Measurements from ENCODE around the gene NR1I2.
A peak's percentile ranks its signal among the peaks of the same experiment; 100 is the strongest.

Gene NR1I2

DNA sequence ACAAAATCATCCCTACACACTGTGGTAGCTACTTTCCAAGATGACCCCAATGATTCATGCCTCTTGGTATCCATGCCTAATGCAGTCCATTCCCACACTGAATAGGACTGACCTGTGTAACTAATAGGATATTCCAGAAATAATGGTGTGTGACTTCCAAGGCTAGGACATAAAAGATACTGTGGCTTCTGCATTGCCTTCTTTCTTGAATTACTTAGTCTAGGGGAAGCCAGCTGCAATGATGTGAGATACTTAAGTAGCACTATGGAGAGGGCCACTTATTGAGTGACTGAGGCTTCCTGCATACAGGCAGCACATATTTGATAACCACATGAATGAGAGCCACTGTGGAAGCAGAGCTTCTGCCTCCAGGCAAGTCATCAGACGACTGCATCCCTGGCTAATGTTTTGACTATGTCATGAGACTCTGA lies 50.1 kb downstream of the NR1I2 start:
- Histone ChIP-seq H3K4me3 (replicated peaks; ENCODE audit: insufficient read depth, low read length) (no peak overlapping the region), H3K27ac (replicated peaks) (no peak overlapping the region), H3K27me3 (ENCODE audit: insufficient read depth, poor library complexity, severe bottlenecking) (no peaks in the 10 kb centered on the region)
- no peak for DNase-seq (ENCODE audit: low read depth in 1 of 2, low spot score in 1 of 2)
- TF ChIP-seq POLR2AphosphoS5 (IDR thresholded peaks at IDR 0.05; ENCODE audit: low read depth) = no peak
- TF ChIP-seq SPI1 (IDR thresholded peaks at IDR 0.05; ENCODE audit: borderline replicate concordance, low read depth) = no peak
- TF ChIP-seq, protein P1, sequence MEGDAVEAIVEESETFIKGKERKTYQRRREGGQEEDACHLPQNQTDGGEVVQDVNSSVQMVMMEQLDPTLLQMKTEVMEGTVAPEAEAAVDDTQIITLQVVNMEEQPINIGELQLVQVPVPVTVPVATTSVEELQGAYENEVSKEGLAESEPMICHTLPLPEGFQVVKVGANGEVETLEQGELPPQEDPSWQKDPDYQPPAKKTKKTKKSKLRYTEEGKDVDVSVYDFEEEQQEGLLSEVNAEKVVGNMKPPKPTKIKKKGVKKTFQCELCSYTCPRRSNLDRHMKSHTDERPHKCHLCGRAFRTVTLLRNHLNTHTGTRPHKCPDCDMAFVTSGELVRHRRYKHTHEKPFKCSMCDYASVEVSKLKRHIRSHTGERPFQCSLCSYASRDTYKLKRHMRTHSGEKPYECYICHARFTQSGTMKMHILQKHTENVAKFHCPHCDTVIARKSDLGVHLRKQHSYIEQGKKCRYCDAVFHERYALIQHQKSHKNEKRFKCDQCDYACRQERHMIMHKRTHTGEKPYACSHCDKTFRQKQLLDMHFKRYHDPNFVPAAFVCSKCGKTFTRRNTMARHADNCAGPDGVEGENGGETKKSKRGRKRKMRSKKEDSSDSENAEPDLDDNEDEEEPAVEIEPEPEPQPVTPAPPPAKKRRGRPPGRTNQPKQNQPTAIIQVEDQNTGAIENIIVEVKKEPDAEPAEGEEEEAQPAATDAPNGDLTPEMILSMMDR (IDR thresholded peaks at IDR 0.05; ENCODE audit: insufficient read depth, low read length) = no peak
- no peak for TF ChIP-seq GABPA (IDR thresholded peaks at IDR 0.05; ENCODE audit: low read depth)
- TF ChIP-seq, protein P2, sequence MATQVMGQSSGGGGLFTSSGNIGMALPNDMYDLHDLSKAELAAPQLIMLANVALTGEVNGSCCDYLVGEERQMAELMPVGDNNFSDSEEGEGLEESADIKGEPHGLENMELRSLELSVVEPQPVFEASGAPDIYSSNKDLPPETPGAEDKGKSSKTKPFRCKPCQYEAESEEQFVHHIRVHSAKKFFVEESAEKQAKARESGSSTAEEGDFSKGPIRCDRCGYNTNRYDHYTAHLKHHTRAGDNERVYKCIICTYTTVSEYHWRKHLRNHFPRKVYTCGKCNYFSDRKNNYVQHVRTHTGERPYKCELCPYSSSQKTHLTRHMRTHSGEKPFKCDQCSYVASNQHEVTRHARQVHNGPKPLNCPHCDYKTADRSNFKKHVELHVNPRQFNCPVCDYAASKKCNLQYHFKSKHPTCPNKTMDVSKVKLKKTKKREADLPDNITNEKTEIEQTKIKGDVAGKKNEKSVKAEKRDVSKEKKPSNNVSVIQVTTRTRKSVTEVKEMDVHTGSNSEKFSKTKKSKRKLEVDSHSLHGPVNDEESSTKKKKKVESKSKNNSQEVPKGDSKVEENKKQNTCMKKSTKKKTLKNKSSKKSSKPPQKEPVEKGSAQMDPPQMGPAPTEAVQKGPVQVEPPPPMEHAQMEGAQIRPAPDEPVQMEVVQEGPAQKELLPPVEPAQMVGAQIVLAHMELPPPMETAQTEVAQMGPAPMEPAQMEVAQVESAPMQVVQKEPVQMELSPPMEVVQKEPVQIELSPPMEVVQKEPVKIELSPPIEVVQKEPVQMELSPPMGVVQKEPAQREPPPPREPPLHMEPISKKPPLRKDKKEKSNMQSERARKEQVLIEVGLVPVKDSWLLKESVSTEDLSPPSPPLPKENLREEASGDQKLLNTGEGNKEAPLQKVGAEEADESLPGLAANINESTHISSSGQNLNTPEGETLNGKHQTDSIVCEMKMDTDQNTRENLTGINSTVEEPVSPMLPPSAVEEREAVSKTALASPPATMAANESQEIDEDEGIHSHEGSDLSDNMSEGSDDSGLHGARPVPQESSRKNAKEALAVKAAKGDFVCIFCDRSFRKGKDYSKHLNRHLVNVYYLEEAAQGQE (IDR thresholded peaks at IDR 0.05; ENCODE audit: insufficient replicate concordance, low read depth) = no peak

DNA sequence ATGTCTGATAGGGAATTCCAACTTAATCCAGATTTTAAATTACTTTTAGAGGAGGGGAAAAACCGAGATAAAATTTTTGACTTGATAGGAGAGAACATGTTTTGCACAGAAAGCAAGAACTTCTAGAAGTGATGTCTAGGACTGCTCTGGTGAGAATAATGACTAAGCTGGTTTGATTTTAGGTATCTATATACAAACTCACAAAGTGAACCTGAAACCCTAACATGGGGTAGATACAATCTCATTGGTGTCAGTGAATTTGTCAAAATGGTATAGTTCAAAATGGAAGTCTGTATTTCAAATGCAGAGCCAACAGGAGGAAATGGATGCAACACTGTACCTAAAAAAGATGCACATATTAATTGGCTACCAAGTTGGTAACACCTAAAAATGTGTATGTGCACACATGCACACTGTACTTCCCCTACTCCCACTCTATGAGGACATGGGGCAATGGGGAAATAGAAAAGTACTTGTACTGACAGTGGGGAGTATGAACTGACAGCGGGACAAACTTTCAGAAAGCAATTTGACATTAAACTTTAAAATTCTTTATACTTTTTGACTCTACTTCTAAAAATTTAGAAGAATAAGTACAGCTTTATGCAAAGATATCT lies 53.0 kb downstream of the NR1I2 start:
- H3K27ac ChIP-seq (replicated peaks) = peak overlapping the region; percentile 14; the same call in 1 of the 2 replicates

DNA sequence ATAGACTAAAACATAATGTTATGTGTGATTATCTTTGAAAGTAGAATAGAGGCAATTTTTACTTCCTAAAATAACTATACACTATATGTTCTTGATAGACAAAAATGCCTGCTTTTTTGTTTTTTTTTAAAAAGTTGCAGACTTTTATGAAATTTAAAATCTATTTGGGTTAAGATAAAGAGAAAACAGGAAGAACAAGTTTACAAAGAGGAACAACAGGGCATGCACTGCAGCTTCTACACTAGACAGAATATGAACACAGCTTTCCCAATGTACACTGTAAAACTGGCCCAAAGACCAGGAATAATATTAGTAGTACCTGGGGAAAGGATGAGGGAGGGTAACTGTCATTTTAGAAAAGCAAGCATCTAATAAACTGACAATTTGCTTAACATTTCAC lies 53.7 kb downstream of the NR1I2 start:
- Histone ChIP-seq H3K27me3 (ENCODE audit: insufficient read depth, poor library complexity, severe bottlenecking) (no peaks in the 10 kb centered on the region), H3K27ac (replicated peaks) (peak overlapping the region; percentile 14), H3K4me3 (replicated peaks; ENCODE audit: insufficient read depth, low read length) (no peak overlapping the region)
- DNase-seq (ENCODE audit: low read depth in 1 of 2, low spot score in 1 of 2) = no peak
- TF ChIP-seq, protein P1 (IDR thresholded peaks at IDR 0.05; ENCODE audit: insufficient read depth, low read length) = no peak
- peak; percentile 25; the same call in 1 of the 2 replicates for TF ChIP-seq SPI1 (IDR thresholded peaks at IDR 0.05; ENCODE audit: borderline replicate concordance, low read depth)

More for the DNA sequence above, 53.0 kb downstream of the NR1I2 start:
- H3K27me3 ChIP-seq (ENCODE audit: insufficient read depth, poor library complexity, severe bottlenecking) = no peaks in the 10 kb centered on the region
- H3K4me3 ChIP-seq (replicated peaks; ENCODE audit: insufficient read depth, low read length) = no peak overlapping the region
- peak in 1 of 2 experiments; percentile 60 for DNase-seq (ENCODE audit: low read depth in 1 of 2, low spot score in 1 of 2)
- TF ChIP-seq GABPA (IDR thresholded peaks at IDR 0.05; ENCODE audit: low read depth) (no peak), SPI1 (IDR thresholded peaks at IDR 0.05; ENCODE audit: borderline replicate concordance, low read depth) (no peak; the same call in 1 of the 2 replicates), POLR2AphosphoS5 (IDR thresholded peaks at IDR 0.05; ENCODE audit: low read depth) (no peak)
- TF ChIP-seq, protein P2 (IDR thresholded peaks at IDR 0.05; ENCODE audit: insufficient replicate concordance, low read depth) = no peak
- TF ChIP-seq, protein P1 (IDR thresholded peaks at IDR 0.05; ENCODE audit: insufficient read depth, low read length) = no peak
